CD4-positive, alpha-beta T cell treated with Interferon alpha-2 for 1 hour (primary cell): ENCODE results near the gene SNAP29.
A peak's percentile ranks its signal among the peaks of the same experiment; 100 is the strongest.
"Not testable (repeated sequence)": the region's sequence is repeated elsewhere in the genome, so short reads cannot be mapped to it uniquely, and the experiment has no call there.

ENCODE experiments used
- DNase-seq, 2 donors: peaks; one replicate each; pipeline ENCODE4 v3.0.0-alpha.2; 2020 to 2022

Gene SNAP29

DNA sequence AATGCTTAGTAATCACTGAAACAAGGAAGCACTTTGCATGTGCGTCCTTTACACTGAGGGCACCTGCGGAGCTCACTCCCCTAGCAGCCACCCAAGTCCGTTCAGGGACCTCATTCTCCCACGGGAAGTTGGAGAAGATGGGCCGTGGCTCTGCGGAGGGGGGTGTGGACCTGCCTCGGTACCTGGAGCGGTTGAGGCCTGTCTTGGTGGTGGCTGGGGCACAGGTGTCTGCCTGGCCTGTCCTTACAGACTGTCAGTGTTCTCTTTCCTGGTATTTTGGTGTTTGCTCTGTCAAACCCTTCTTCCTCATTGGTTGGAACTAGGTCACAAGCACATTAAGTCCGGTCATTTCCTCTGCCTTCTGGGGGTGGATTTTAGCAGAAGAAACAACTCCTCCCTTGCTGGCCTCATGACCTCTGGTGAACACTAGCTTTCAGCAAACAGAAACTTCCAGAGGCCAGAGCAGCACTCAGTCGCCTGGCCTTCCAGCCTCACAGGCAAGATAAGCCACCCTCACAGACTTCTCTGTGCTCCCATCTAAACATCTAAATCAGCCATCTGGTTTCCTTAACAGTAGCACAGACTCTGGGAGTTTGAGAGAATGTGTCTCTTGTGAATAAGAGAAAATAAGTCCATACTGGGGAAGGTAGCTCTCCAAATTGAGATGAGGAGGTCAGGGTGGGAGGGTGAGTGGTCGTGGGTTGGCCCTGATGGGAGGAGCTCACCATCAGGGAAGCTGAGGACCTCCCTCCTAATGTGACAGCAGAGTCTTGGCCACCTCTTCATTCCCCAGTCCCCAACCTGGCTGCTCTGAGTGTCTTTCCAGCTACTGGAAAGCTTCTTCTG lies 8.6 kb downstream of the SNAP29 start:
- DNase-seq: peak; percentile 7 to 43

GRCh38 chr22:20868025-20868962 lies 9.5 kb downstream of the SNAP29 start:
- DNase-seq: no peak

GRCh38 chr22:20869234-20869633 lies 10.4 kb downstream of the SNAP29 start:
- DNase-seq: no peak

DNA sequence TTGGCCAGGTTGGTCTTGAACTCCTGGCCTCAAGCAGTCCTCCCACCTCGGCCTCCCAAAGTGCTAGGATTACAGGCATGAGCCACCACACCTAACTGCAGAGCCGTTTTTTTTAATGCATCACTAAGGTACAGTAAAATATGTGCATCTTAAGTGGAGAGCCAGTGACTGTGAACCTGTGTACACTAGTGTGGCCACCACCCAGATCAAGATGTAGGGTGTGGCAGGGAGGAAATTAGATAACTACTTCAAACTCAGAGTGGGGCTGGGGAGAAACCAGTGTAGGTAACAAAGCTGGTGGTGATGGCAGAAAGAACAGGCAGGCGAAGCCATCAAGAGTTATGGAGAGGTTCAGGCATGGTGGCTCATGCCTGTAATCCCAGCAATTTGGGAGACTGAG lies 14.4 kb downstream of the SNAP29 start:
- no peak for DNase-seq

DNA sequence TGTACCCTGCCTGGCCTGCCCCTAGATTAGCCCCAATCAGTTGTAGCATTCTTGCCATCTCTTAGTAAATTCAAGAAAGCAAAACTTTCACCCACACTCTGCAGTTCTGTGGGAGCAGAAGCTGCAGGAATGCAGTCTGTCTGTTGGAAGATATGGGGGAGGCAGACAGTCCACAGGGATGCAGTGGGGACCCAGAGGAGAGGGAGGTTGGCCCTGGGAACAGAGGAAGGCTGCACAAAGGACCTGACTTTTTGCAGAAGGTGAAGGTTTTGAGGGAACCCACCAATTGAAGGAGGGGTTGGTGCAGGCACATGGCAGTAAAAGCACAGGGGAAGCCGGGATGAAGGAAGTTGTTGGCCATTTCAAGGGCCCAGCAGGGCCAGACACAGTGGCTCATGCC lies 16.5 kb downstream of the SNAP29 start:
- DNase-seq: no peak

- DNase-seq: no peak
Observed at GRCh38 chr22:20877715-20878114, 18.9 kb downstream of the SNAP29 start.

GRCh38 chr22:20881231-20881630 lies 22.4 kb downstream of the SNAP29 start:
- DNase-seq: no peak

DNA sequence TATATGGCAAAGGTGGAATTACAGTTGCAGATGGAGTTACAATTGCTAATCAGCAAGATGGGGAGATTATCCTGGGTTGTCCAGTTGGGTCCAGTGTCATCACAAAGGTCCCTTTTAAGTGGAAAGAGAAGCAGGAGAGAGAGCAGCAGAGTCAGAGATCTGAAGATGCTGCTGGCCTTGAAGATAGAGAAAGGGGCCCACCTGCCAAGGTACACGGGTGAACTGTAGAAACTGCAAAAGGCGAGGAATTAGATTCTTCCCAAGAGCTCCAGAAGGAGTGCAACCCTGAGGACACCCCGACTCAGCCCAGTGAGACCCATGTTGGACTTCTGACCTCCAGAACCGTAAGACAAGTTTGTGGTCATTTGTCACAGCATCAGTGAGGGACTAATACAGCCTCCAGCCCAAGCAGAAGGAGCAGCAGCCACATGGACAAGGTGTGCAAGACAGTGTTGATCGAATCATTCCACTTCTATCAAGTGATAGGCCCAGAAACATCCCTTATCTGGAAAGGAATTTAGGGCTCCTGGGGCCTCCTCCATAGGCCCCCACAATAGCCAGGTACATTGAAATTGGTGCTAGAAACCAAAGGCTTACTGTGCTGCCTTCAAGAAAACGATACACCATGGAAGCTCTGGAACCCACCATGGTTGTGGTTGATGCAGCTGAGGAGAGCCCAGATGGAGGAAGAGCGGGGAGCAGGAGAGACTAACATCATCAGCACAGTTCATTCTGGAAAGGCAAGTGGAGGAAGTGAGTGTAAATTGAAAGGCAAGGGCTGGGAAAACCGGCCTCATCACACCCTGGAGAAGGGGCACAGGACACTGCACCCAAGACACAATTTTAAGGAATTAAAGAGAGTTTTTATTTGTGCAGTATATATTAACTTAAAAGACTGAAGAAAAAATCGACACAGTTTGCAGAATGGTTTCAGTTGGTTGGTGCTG lies 23.3 kb downstream of the SNAP29 start:
- no peak for DNase-seq

DNA sequence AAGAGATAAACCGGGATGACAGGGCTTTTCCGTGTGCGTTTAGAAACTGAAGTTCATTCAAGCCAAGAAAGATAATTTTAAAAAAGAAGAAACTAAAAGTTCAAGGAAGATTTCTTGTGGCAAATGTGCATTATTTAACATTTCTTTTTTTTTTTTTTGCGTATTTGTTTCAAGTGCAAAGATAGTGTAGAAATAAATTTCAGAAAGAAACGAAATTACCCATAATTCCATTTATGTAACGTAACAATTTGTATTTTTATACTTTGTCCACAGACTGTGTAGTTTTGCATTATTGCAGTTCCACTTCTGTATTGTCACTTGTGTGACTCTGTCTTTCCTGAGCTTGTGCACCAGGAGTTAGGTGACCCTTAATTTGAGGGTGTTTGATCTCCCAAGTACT lies 24.0 kb downstream of the SNAP29 start:
- no peak for DNase-seq

GRCh38 chr22:20884454-20884853 lies 25.6 kb downstream of the SNAP29 start:
- no peak for DNase-seq

- no peak for DNase-seq
Observed at GRCh38 chr22:20885017-20885556, 26.3 kb downstream of the SNAP29 start.

DNA sequence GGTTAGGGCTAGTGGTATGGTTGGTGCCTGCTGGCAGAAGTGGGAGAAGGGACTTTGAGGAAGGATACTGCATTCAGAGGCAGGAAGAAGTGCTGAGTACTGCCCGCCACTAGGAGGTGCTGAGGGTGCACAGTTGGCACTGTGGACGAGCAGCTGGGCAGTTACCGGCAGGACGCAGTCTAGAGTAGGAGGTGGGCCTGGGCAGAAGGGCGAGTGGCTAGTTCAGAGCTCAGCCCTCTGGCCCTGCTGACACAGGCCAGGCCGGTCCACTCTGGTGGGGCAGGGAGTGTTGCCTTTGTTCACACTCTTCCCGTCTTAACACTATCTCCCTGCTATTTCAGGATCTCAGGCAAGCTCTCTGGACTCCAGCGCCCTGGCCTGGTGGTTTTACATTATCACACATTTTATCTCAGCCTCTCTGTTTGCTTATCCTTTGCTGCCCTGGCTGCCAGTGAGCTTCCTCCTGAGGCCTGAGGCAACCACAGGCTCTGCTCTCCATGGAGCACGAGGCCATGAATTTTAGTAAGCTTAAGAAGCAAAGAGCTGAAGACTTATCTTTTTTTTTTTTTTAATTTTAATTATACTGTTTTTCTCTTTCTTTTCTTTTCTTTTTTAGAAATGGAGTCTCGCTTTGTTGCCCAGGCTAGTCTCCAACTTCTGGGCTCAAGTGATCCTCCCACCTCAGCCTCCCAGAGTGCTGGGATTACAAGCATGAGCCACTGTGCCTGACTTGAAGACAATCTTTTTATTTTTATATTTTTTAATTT lies 26.9 kb downstream of the SNAP29 start:
- peak; percentile 45 to 60 for DNase-seq

- DNase-seq: no peak
Observed at GRCh38 chr22:20887375-20887774, 28.6 kb downstream of the SNAP29 start.

DNA sequence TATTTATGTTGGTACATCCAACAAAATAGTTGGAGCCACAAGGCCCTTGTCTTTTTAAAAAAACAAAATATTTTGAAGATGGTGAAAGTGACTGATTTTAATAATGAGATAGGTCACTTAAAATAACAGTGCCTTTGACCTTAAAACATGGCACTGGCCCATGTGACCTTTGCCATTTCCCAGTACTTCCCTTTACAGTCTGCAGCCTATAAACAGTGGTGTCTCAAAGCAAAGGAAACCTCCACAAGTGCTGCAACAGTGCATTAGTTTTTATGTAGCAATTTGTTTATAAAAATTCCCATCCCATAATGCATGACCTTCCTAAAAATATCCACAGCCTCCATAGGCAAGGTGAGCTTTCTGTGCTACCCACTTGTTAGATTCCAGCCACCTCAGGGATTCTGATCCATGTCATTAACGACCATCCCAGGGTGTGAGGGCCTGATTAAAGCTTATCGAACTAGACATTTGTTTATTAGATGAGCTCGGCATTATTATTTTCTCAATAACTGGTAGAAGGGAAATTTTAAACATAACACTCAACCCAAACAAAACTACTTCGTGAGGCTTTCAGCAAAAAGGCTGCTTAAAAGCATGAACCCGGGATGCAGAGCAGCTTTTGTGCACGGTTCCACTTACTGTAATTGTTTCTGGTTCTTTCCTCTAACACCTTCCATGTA lies 30.4 kb downstream of the SNAP29 start:
- no peak for DNase-seq

GRCh38 chr22:20889904-20890540 lies 31.2 kb downstream of the SNAP29 start:
- DNase-seq: no peak

DNA sequence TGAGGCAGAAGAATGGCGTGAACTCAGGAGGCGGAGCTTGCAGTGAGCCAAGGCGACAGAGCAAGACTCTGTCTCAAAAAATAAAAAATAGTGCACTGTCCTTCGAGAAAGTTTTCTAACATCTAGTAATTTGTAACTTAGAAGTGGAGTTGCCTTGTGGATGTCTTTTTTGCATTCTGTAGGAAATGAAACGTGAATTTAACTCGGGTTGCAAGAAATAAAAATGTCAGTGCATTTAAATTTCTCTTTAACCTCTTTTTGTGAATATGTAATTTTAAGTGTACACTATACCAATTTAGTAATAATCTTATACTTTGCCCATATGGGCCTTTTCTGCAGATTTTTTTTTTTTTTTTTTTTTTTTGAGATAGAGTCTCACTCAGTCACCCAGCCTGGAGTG lies 32.2 kb downstream of the SNAP29 start:
- DNase-seq: no peak

- not testable (repeated sequence) for DNase-seq
Observed at GRCh38 chr22:20897737-20898136, 38.9 kb downstream of the SNAP29 start.

GRCh38 chr22:20899827-20900423 lies 41.1 kb downstream of the SNAP29 start:
- no peak for DNase-seq

- DNase-seq: not testable (repeated sequence)
Observed at GRCh38 chr22:20901093-20902033, 42.6 kb downstream of the SNAP29 start.
